Osteoblast (primary cell): ENCODE data around the gene CASZ1. TPM values are rescaled to one million over a fixed set of nuclear protein-coding genes. Genes with fewer than 3 reads are reported as not detected.

ENCODE experiments used
- DNase-seq: peaks from one replicate; pipeline ENCODE4 v3.0.0; 2011; ENCODE audit warnings: low spot score, mixed read lengths; ENCODE audit not compliant: insufficient read length; ENCODE audit errors: missing footprints
- H2AFZ ChIP-seq: 2 replicates; pipeline ENCODE4 v1.6.0; 2011; ENCODE audit warnings: mild to moderate bottlenecking, low read length
- H3K27ac ChIP-seq: 2 replicates; pipeline ENCODE4 v1.5.1; 2011; ENCODE audit warnings: mild to moderate bottlenecking, low read depth, low read length, moderate library complexity
- H3K27me3 ChIP-seq: 2 replicates; pipeline ENCODE4 v1.6.0; 2012; ENCODE audit warnings: mild to moderate bottlenecking, control low read depth, inconsistent platforms, low read length, moderate library complexity; ENCODE audit not compliant: insufficient read depth
- H3K36me3 ChIP-seq: 2 replicates; pipeline ENCODE4 v1.5.1; 2011; ENCODE audit warnings: mild to moderate bottlenecking, low read length, control low read depth, moderate library complexity; ENCODE audit not compliant: insufficient read depth
- H3K4me1 ChIP-seq: 2 replicates; pipeline ENCODE4 v1.5.1; 2011; ENCODE audit warnings: mild to moderate bottlenecking, low read length, control low read depth, moderate library complexity; ENCODE audit not compliant: insufficient read depth
- H3K4me2 ChIP-seq: 2 replicates; pipeline ENCODE4 v1.6.0; 2011; ENCODE audit warnings: mild to moderate bottlenecking, low read length; ENCODE audit not compliant: insufficient read depth
- H3K4me3 ChIP-seq: fragments of 200-600 bp; sonication (generic); 3 replicates; pipeline ENCODE4 v1.5.1; 2012; ENCODE audit warnings: mild to moderate bottlenecking, low read length, inconsistent platforms; ENCODE audit not compliant: insufficient read depth
- H3K79me2 ChIP-seq: 2 replicates; pipeline ENCODE4 v1.6.0; 2012; ENCODE audit warnings: mild to moderate bottlenecking, low read length, control low read depth, inconsistent platforms; ENCODE audit not compliant: insufficient read depth
- H3K9me3 ChIP-seq: 2 replicates; pipeline ENCODE4 v1.5.1; 2011; ENCODE audit warnings: low read depth, low read length, control low read depth
- H4K20me1 ChIP-seq: 2 replicates; pipeline ENCODE4 v1.6.0; 2012; ENCODE audit warnings: mild to moderate bottlenecking, low read length, control low read depth; ENCODE audit not compliant: insufficient read depth
- CTCF ChIP-seq: IDR thresholded peaks from 2 replicates; pipeline ENCODE4 v1.5.1; 2011; ENCODE audit warnings: mild to moderate bottlenecking, low read depth, low read length, moderate library complexity; ENCODE audit errors: extremely low read depth
- total RNA-seq: library from RNA; depleted of rRNA; stranded (reverse); fragments of >200 nt; gene quantifications from 2 replicates; pipeline ENCODE4 v1.2.3, GENCODE V29; 2012

CASZ1 gene
- total RNA-seq, 1 donor = 0.36 TPM

GRCh38 chr1:10799726-10800125, 3.3 kb upstream of the CASZ1 start:
- TF ChIP-seq CTCF = no peak
- Histone ChIP-seq H3K4me2 (no peak overlapping the region), H3K4me3 (no peak overlapping the region), H4K20me1 (peaks cover 2% of the 10 kb centered on the region), H3K4me1 (no peaks in the 10 kb centered on the region), H3K27me3 (peaks cover 83% of the 10 kb centered on the region), H2AFZ (no peak overlapping the region), H3K27ac (no peak overlapping the region), H3K36me3 (no peaks in the 10 kb centered on the region), H3K79me2 (no peaks in the 10 kb centered on the region), H3K9me3 (no peaks in the 10 kb centered on the region)
- DNase-seq = peak; percentile 53

- Histone ChIP-seq H3K79me2 (no peaks in the 10 kb centered on the region), H2AFZ (no peak overlapping the region), H3K9me3 (no peaks in the 10 kb centered on the region), H3K27me3 (peaks cover 79% of the 10 kb centered on the region), H3K27ac (no peak overlapping the region), H3K36me3 (no peaks in the 10 kb centered on the region), H3K4me1 (no peaks in the 10 kb centered on the region), H4K20me1 (peaks cover 2% of the 10 kb centered on the region), H3K4me2 (peak overlapping the region; percentile 52), H3K4me3 (peak overlapping the region; percentile 55)
- peak; percentile 77 for DNase-seq
- no peak for TF ChIP-seq CTCF
Measured at GRCh38 chr1:10795276-10796021, 997 bp downstream of the CASZ1 start.

- Histone ChIP-seq H3K4me1 (no peaks in the 10 kb centered on the region), H3K4me3 (peak overlapping the region; percentile 55), H4K20me1 (no peaks in the 10 kb centered on the region), H3K36me3 (no peaks in the 10 kb centered on the region), H3K27ac (no peak overlapping the region), H3K9me3 (no peaks in the 10 kb centered on the region), H3K79me2 (no peaks in the 10 kb centered on the region), H3K27me3 (peaks cover 79% of the 10 kb centered on the region), H2AFZ (no peak overlapping the region), H3K4me2 (peak overlapping the region; percentile 52)
- no peak for TF ChIP-seq CTCF
- peak; percentile 77 for DNase-seq
Measured at GRCh38 chr1:10794724-10795275, 1.6 kb downstream of the CASZ1 start.

- H3K27ac ChIP-seq = no peak overlapping the region
- H3K4me1 ChIP-seq = no peaks in the 10 kb centered on the region
- TF ChIP-seq CTCF = no peak
- no peaks in the 10 kb centered on the region for H3K36me3 ChIP-seq
- H3K27me3 ChIP-seq = peaks cover 80% of the 10 kb centered on the region
- H2AFZ ChIP-seq = no peak overlapping the region
- no peaks in the 10 kb centered on the region for H3K9me3 ChIP-seq
- H4K20me1 ChIP-seq = no peaks in the 10 kb centered on the region
- no peak overlapping the region for H3K4me3 ChIP-seq
- DNase-seq = peak; percentile 84
- H3K79me2 ChIP-seq = no peaks in the 10 kb centered on the region
- no peak overlapping the region for H3K4me2 ChIP-seq
Measured at GRCh38 chr1:10793129-10793651, 3.3 kb downstream of the CASZ1 start.
